Large intestine (tissue), 3 donors: ENCODE results near the gene SURF4. TPM values are rescaled to one million over a fixed set of nuclear protein-coding genes. Genes with fewer than 3 reads are reported as not detected.

ENCODE experiments used
- DNase-seq, 2 donors: peaks; one replicate each; pipeline versions ENCODE4 v3.0.0 to v3.0.0-alpha.2; 2013
- H3K27ac ChIP-seq: one replicate; pipeline ENCODE4 v1.5.1; 2013; ENCODE audit warnings: low read length
- H3K27me3 ChIP-seq: 2 replicates; pipeline ENCODE4 v1.6.1; 2013; ENCODE audit warnings: low read length; ENCODE audit not compliant: control insufficient read depth, insufficient read depth
- H3K36me3 ChIP-seq: 2 replicates; pipeline ENCODE4 v1.6.1; 2013; ENCODE audit warnings: low read length; ENCODE audit not compliant: control insufficient read depth, insufficient read depth
- H3K4me1 ChIP-seq: one replicate; pipeline ENCODE4 v1.6.1; 2013; ENCODE audit warnings: low read length; ENCODE audit not compliant: control insufficient read depth, insufficient read depth
- H3K4me3 ChIP-seq: one replicate; pipeline ENCODE4 v1.5.1; 2013; ENCODE audit warnings: low read length
- H3K9me3 ChIP-seq: one replicate; pipeline ENCODE4 v1.6.1; 2013; ENCODE audit warnings: mild to moderate bottlenecking, low read depth, low read length, moderate library complexity; ENCODE audit not compliant: control insufficient read depth
- WGBS: methylation state at CpG from one replicate; pipeline ENCODE4 v1.1.5; 2013; ENCODE audit warnings: low lambda C conversion rate; ENCODE audit not compliant: insufficient coverage; 5-methylcytosine and 5-hydroxymethylcytosine counted together
- polyA plus RNA-seq: library from polyadenylated mRNA; unstranded; fragments of 120-200 nt; gene quantifications from one replicate; pipeline ENCODE4 v1.2.1, GENCODE V29; 2013

SURF4 gene
- polyA plus RNA-seq, 1 donor = 232 TPM

DNA sequence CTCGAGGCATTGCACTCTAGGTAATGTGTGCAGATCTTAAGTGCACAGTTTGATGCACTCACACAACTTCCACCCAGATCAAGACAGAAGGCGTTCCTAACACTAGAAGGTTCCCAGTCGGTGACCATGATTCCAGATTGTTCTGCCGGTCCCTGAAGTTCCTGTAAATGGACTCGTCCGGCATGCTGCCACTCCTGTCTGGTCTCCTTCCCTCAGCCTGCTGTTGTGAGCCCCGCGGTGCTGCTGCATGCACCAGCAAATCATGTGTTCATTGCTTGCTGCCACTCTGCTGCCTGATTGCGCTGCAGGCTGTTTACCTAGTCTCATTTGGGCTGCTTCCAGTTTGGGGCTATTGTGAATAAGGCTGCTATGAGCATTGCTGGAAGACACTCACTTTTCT, 11.8 kb upstream of the SURF4 start:
- H3K27me3 ChIP-seq = no peaks in the 10 kb centered on the region
- H3K4me1 ChIP-seq = peaks cover 2% of the 10 kb centered on the region
- no CpG with 5 or more reads among the region's 9 CpGs for whole genome bisulfite sequencing
- no peak overlapping the region for H3K27ac ChIP-seq
- H3K9me3 ChIP-seq = peaks cover 9% of the 10 kb centered on the region
- no peak overlapping the region for H3K4me3 ChIP-seq
- no peak for DNase-seq
- no peaks in the 10 kb centered on the region for H3K36me3 ChIP-seq

GRCh38 chr9:133386338-133386737, 10.5 kb upstream of the SURF4 start:
- Histone ChIP-seq H3K9me3 (peaks cover 13% of the 10 kb centered on the region), H3K4me3 (no peak overlapping the region), H3K27me3 (no peaks in the 10 kb centered on the region), H3K27ac (no peak overlapping the region), H3K36me3 (no peaks in the 10 kb centered on the region), H3K4me1 (no peaks in the 10 kb centered on the region)
- WGBS = no CpG with 5 or more reads among the region's 13 CpGs
- no peak for DNase-seq

GRCh38 chr9:133385452-133385851, 9.6 kb upstream of the SURF4 start:
- H3K27ac ChIP-seq = no peak overlapping the region
- no peak for DNase-seq

DNA sequence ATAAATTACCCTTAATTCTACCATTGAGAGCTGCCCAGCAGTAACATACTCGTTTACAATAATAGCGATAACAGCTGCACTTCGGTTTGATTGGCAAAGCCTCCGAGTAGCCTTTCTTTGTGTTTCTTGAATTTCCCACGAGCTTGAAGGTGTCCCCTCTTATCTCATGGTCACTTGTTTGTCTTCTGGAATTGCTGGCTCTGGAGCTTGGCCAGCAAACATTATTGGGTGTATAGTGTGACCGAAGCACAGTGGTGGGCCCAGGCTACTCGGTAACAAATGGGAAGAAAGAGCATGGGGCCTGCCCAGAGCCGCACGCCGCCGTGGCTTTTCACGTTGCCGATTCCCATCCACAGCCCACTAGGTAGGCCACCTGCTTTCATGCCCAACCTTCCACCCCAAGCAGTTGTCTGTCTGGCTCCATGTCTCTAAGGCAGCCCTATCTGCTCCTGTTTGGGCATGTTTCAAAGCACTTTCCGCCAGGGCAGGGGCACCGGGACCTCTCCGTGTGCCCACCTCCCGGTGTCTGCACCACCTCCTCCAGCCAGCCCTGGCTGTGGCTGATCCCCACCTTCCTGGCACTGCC, 9.0 kb upstream of the SURF4 start:
- Histone ChIP-seq H3K9me3 (peaks cover 13% of the 10 kb centered on the region), H3K27ac (no peak overlapping the region), H3K27me3 (no peaks in the 10 kb centered on the region), H3K36me3 (no peaks in the 10 kb centered on the region), H3K4me1 (no peaks in the 10 kb centered on the region), H3K4me3 (no peak overlapping the region)
- WGBS = no CpG with 5 or more reads among the region's 17 CpGs
- no peak for DNase-seq

More at GRCh38 chr9:133385452-133385851, 9.6 kb upstream of the SURF4 start:
- H3K9me3 ChIP-seq = peaks cover 13% of the 10 kb centered on the region
- H3K4me1 ChIP-seq = no peaks in the 10 kb centered on the region
- WGBS = no CpG with 5 or more reads among the region's 14 CpGs
- H3K27me3 ChIP-seq = no peaks in the 10 kb centered on the region
- H3K4me3 ChIP-seq = no peak overlapping the region
- H3K36me3 ChIP-seq = no peaks in the 10 kb centered on the region

- Histone ChIP-seq H3K27me3 (no peaks in the 10 kb centered on the region), H3K9me3 (peaks cover 13% of the 10 kb centered on the region), H3K4me1 (no peaks in the 10 kb centered on the region), H3K4me3 (no peak overlapping the region), H3K36me3 (no peaks in the 10 kb centered on the region), H3K27ac (no peak overlapping the region)
- WGBS = no CpG with 5 or more reads among the region's 3 CpGs
- DNase-seq = no peak
These were observed 7.6 kb upstream of the SURF4 start for GRCh38 chr9:133383438-133383837.

DNA sequence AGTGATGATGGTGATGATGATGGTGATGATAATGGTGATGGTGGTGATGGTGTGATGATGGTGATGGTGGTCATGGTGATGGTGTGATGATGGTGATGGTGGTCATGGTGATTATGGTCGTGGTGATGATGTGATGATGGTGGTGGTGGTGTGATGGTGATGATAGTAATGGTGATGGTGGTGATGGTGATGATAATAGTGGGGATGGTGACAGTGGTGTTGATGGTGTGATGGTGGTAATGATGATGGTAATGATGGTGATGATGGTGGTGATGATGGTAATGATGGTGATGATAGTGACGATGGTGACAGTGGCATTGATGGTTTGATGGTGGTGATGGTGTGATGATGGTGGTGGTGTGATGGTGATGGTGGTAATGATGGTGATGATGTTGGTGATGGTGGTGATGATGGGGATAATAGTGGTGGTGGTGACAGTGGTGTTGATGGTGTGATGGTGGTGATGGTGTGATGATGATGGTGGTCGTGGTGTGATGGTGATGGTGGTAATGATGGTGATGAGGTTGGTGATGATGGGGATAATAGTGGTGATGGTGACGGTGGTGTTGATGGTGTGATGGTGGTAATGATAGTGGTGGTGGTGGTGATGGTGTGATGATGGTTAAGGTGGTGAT, 6.8 kb upstream of the SURF4 start:
- H3K27ac ChIP-seq = no peak overlapping the region
- H3K4me1 ChIP-seq = no peaks in the 10 kb centered on the region
- no peak for DNase-seq
- 92% methylated on average over 2 of the region's 4 CpGs for WGBS
- H3K9me3 ChIP-seq = peaks cover 16% of the 10 kb centered on the region
- no peak overlapping the region for H3K4me3 ChIP-seq
- H3K36me3 ChIP-seq = no peaks in the 10 kb centered on the region
- no peaks in the 10 kb centered on the region for H3K27me3 ChIP-seq

DNA sequence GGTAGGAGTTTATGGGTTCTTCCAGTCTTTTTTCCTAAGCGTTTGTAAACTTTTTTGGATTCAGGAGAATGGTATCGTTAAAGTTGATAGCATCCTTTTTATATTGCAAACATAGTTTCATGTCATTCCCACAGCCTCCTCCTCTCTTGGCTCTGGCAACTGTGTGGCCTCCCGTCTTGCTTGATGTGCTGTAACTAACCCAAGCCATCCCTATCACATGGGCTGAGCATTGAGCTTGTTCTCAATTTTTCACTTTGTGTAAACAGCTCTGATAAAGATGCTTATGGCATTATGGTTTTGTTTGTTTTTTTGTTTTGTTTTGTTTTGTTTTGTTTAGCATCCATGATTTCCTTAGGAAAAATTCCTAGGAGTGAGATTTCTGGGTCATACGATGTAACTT, 4.9 kb upstream of the SURF4 start:
- Histone ChIP-seq H3K4me1 (peaks cover 3% of the 10 kb centered on the region), H3K4me3 (no peak overlapping the region), H3K27me3 (no peaks in the 10 kb centered on the region), H3K27ac (no peak overlapping the region), H3K36me3 (no peaks in the 10 kb centered on the region), H3K9me3 (peaks cover 16% of the 10 kb centered on the region)
- no peak for DNase-seq
- 80% methylated on average over 1 of the region's 4 CpGs for whole genome bisulfite sequencing

DNA sequence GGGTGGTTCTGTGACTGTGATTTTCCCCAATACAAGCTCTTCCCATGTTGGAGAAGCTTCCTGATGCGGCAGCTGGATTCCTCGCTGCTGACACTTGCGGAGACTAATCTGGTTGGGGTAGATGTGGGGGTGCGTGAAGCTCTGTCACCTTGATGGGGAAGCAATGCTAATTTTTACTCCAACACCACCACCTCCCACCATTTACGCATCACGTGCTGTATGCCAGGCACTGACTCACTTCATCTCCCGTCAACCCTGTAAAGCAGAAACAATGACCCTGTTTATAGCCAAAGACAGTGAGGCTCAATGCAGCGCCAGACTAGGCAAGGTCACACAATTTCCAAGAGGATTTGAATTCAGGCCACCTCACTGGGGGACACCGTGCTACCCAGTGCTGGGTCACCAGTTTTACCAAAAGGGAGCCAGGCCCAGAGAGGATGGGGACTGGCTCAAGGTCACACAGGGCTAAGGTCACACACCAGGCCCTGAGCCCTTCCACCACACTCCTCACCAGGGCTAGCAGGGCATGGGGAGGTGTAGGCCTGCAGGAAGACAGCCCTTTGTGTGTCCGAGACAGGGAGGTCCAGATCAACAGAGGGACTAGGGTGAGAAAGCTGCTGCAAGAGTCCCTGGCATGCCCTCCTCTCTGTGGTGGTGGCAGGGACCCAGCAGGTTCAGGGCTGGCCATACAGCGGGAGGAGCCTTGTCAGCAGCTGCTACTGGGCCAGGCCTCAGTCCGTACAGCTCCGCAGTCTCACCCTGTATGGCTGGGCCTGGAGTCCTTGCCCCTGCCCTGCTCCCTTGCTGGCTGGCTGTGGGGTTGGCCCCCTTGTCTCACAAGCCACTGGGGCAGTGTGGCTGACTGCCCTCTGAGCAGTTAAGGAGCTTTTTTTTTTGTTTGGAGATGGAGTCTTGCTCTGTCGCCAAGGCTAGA, 3.6 kb upstream of the SURF4 start:
- H3K4me3 ChIP-seq = no peak overlapping the region
- no peak overlapping the region for H3K27ac ChIP-seq
- peaks cover 16% of the 10 kb centered on the region for H3K9me3 ChIP-seq
- no CpG with 5 or more reads among the region's 14 CpGs for WGBS
- H3K36me3 ChIP-seq = no peaks in the 10 kb centered on the region
- no peaks in the 10 kb centered on the region for H3K27me3 ChIP-seq
- H3K4me1 ChIP-seq = peaks cover 3% of the 10 kb centered on the region
- no peak for DNase-seq

GRCh38 chr9:133378408-133378962, 2.6 kb upstream of the SURF4 start:
- no peak overlapping the region for H3K27ac ChIP-seq
- H3K36me3 ChIP-seq = peaks cover 5% of the 10 kb centered on the region
- peaks cover 15% of the 10 kb centered on the region for H3K9me3 ChIP-seq
- H3K27me3 ChIP-seq = no peaks in the 10 kb centered on the region
- no peak overlapping the region for H3K4me3 ChIP-seq
- WGBS = no CpG with 5 or more reads among the region's 1 CpG
- peaks cover 7% of the 10 kb centered on the region for H3K4me1 ChIP-seq
- DNase-seq = no peak

GRCh38 chr9:133377721-133378216, 1.9 kb upstream of the SURF4 start:
- WGBS = no CpG with 5 or more reads among the region's 6 CpGs
- Histone ChIP-seq H3K36me3 (peaks cover 12% of the 10 kb centered on the region), H3K4me1 (peaks cover 13% of the 10 kb centered on the region), H3K9me3 (peaks cover 8% of the 10 kb centered on the region), H3K27ac (no peak overlapping the region), H3K27me3 (no peaks in the 10 kb centered on the region), H3K4me3 (no peak overlapping the region)
- DNase-seq = no peak
